K562 (cell line): ENCODE results near the gene DCUN1D1. TPM values are rescaled to one million over a fixed set of nuclear protein-coding genes. Genes with fewer than 3 reads are reported as not detected.
A peak's percentile ranks its signal among the peaks of the same experiment; 100 is the strongest.

Source experiments
- CXXC5 ChIP-seq: fragments of 250-450 bp; sonication (Bioruptor Pico); IDR thresholded peaks from 2 replicates; pipeline ENCODE4 v1.8.0; 2022; ENCODE audit warnings: inconsistent platforms, mild to moderate bottlenecking, moderate library complexity
- EGR1 ChIP-seq: fragments of 450-650 bp; conservative IDR thresholded peaks from 2 replicates; pipeline ENCODE4 v1.6.1; 2017; ENCODE audit warnings: mild to moderate bottlenecking
- HNRNPLL ChIP-seq: fragments of 200-400 bp; formaldehyde crosslinking; IDR thresholded peaks from 2 replicates; pipeline ENCODE4 v1.6.1; 2017; ENCODE audit warnings: low read length, low read depth, mild to moderate bottlenecking; ENCODE audit not compliant: poor library complexity, severe bottlenecking
- KDM1A ChIP-seq, 2 experiments: fragments of 450-650 bp; IDR thresholded peaks; 2 replicates each; pipeline ENCODE4 v1.6.1; 2016; ENCODE audit warnings: mild to moderate bottlenecking in 2 of 2
- KLF10 ChIP-seq: fragments of 250-450 bp; sonication (Bioruptor Pico); IDR thresholded peaks from 2 replicates; pipeline ENCODE4 v1.6.1; 2021; ENCODE audit warnings: matching md5 sums
- NCOA2 ChIP-seq, 2 experiments: fragments of 450-650 bp; IDR thresholded peaks; 2 replicates each; pipeline ENCODE4 v1.6.1; 2018; ENCODE audit warnings: mild to moderate bottlenecking in 2 of 2, moderate library complexity in 1 of 2; ENCODE audit not compliant: partially characterized antibody in 2 of 2
- NEUROD1 ChIP-seq: fragments of 150-350 bp; IDR thresholded peaks from 2 replicates; pipeline ENCODE4 v1.6.1; 2014; ENCODE audit warnings: borderline replicate concordance, low read length, low read depth; ENCODE audit not compliant: partially characterized antibody
- NFE2L1 ChIP-seq: fragments of 450-650 bp; IDR thresholded peaks from 2 replicates; pipeline ENCODE4 v1.6.1; 2016; ENCODE audit warnings: missing genetic modification characterization, low read depth, mild to moderate bottlenecking, missing compliant biosample characterization, moderate library complexity, borderline replicate concordance
- PHF8 ChIP-seq: fragments of 200-600 bp; sonication (generic); IDR thresholded peaks from 2 replicates; pipeline ENCODE4 v1.6.1; 2012; ENCODE audit warnings: mixed run types, mild to moderate bottlenecking, inconsistent platforms, low read length, moderate library complexity, borderline replicate concordance
- PHTF2 ChIP-seq: fragments of 250-450 bp; sonication (Bioruptor Pico); IDR thresholded peaks from 2 replicates; pipeline ENCODE4 v1.5.0; 2021; ENCODE audit warnings: mild to moderate bottlenecking
- POLR3A ChIP-seq: IDR thresholded peaks from 2 replicates; pipeline ENCODE4 v1.6.1; 2011; ENCODE audit warnings: borderline replicate concordance, mild to moderate bottlenecking, moderate library complexity; ENCODE audit not compliant: insufficient read length, insufficient read depth; ENCODE audit errors: extremely low read depth
- SAP30 ChIP-seq: fragments of 200-600 bp; sonication (generic); IDR thresholded peaks from 2 replicates; pipeline ENCODE4 v1.6.1; 2012; ENCODE audit warnings: borderline replicate concordance, low read depth, mild to moderate bottlenecking, moderate library complexity, low read length, control low read depth, inconsistent platforms; ENCODE audit not compliant: insufficient read depth, poor library complexity, severe bottlenecking
- SOX6 ChIP-seq: fragments of 450-650 bp; IDR thresholded peaks from 2 replicates; pipeline ENCODE4 v1.6.1; 2014; ENCODE audit warnings: mild to moderate bottlenecking
- SREBF2 ChIP-seq: sonication (generic); formaldehyde crosslinking; IDR thresholded peaks from 2 replicates; pipeline ENCODE4 v1.4.0; 2020; ENCODE audit warnings: mild to moderate bottlenecking, missing genetic modification reagents
- STAT5B ChIP-seq: fragments of 250-450 bp; sonication (Bioruptor Pico); IDR thresholded peaks from 2 replicates; pipeline ENCODE4 v1.8.0; 2021; ENCODE audit warnings: mild to moderate bottlenecking, inconsistent platforms
- ZFP36 ChIP-seq: fragments of 150-350 bp; IDR thresholded peaks from 2 replicates; pipeline ENCODE4 v1.6.1; 2018; ENCODE audit warnings: low read length, low read depth; ENCODE audit not compliant: partially characterized antibody
- ZNF165 ChIP-seq: fragments of 250-450 bp; sonication (Bioruptor Pico); IDR thresholded peaks from 2 replicates; pipeline ENCODE4 v1.4.0; 2020; ENCODE audit warnings: borderline replicate concordance
- ZNF408 ChIP-seq: fragments of 250-450 bp; sonication (Bioruptor Pico); IDR thresholded peaks from 2 replicates; pipeline ENCODE4 v1.4.0; 2020; ENCODE audit warnings: low read depth, mild to moderate bottlenecking, moderate library complexity
- polyA plus RNA-seq, 8 experiments: library from polyadenylated mRNA; depleted of rRNA in 4 of 8; stranded (reverse) in 5 of 8; unstranded in 3 of 8; fragments of >200 nt; fragmentation: Nextera tagmentation in 2 of 8; fragmentation: Illumina TruSeq in 1 of 8; extraction: Ambion mirVana in 2 of 8; extraction: Trizol in 1 of 8; gene quantifications; 2 replicates each; pipeline versions ENCODE4 v1.2.1 to v1.2.3, GENCODE V29; 2011 to 2014; ENCODE audit warnings: inconsistent platforms in 1 of 8, missing spikeins in 1 of 8
- total RNA-seq, 7 experiments: library from RNA; depleted of rRNA in 6 of 7; stranded (reverse); fragments of >200 nt in 6 of 7; fragmentation: Illumina TruSeq in 2 of 7; extraction: Trizol in 2 of 7; gene quantifications; 2 replicates each; pipeline versions ENCODE4 v1.2.1 to v1.2.3, GENCODE V29; 2011 to 2021; ENCODE audit warnings: low replicate concordance in 1 of 7
- TF ChIP-seq, protein P1 (sequence below): fragments of 200-800 bp; sonication (Bioruptor generic); IDR thresholded peaks from 2 replicates; pipeline ENCODE4 v1.6.1; 2017; ENCODE audit warnings: missing genetic modification characterization, missing compliant biosample characterization
- TF ChIP-seq, protein P2 (sequence below): fragments of 250-450 bp; sonication (Bioruptor Pico); IDR thresholded peaks from 2 replicates; pipeline ENCODE4 v1.4.0; 2020; ENCODE audit warnings: mild to moderate bottlenecking
- TF ChIP-seq, protein P3 (sequence below): sonication (generic); formaldehyde crosslinking; IDR thresholded peaks from 2 replicates; pipeline ENCODE4 v1.8.1; 2022; ENCODE audit warnings: missing genetic modification reagents
- TF ChIP-seq, protein P4 (sequence below): fragments of 250-450 bp; sonication (Bioruptor Pico); IDR thresholded peaks from 2 replicates; pipeline ENCODE4 v1.8.0; 2022; ENCODE audit warnings: inconsistent platforms

DCUN1D1 gene
- total and polyA plus RNA-seq, 9 of the 15 experiments (the other 6 are each of a cell fraction or from before 2014, with no cell fraction given) = 11.4 to 46.8 (median 28.2) TPM

DNA sequence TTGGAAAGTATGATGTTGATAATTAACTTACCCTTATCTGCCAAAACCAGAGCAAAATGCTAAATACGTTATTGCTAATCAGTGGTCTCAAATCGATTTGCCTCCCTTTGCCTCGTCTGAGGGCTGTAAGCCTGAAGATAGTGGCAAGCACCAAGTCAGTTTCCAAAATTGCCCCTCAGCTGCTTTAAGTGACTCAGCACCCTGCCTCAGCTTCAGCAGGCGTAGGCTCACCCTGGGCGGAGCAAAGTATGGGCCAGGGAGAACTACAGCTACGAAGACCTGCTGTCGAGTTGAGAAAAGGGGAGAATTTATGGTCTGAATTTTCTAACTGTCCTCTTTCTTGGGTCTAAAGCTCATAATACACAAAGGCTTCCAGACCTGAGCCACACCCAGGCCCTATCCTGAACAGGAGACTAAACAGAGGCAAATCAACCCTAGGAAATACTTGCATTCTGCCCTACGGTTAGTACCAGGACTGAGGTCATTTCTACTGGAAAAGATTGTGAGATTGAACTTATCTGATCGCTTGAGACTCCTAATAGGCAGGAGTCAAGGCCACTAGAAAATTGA is 59.7 kb downstream of the DCUN1D1 start (continued):
- TF ChIP-seq, protein P1, sequence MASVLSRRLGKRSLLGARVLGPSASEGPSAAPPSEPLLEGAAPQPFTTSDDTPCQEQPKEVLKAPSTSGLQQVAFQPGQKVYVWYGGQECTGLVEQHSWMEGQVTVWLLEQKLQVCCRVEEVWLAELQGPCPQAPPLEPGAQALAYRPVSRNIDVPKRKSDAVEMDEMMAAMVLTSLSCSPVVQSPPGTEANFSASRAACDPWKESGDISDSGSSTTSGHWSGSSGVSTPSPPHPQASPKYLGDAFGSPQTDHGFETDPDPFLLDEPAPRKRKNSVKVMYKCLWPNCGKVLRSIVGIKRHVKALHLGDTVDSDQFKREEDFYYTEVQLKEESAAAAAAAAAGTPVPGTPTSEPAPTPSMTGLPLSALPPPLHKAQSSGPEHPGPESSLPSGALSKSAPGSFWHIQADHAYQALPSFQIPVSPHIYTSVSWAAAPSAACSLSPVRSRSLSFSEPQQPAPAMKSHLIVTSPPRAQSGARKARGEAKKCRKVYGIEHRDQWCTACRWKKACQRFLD (CRISPR knock-in tag) = peak; percentile 49; the same call in 1 of the 2 replicates
- TF ChIP-seq NCOA2 (IDR thresholded peaks at IDR 0.05; ENCODE audit: partially characterized antibody in 2 of 2) (no peak), KLF10 (CRISPR knock-in tag) (no peak), ZNF165 (no peak), KDM1A (IDR thresholded peaks at IDR 0.05) (peak; percentile 84 to 89), SAP30 (no peak), SOX6 (peak; percentile 83), ZNF408 (CRISPR knock-in tag) (no peak), NFE2L1 (tag) (peak; percentile 71), NEUROD1 (peak; percentile 57), EGR1 (no peak), ZFP36 (peak; percentile 28), HNRNPLL (peak; percentile 47), POLR3A (no peak), SREBF2 (CRISPR knock-in tag) (no peak), CXXC5 (CRISPR knock-in tag) (peak; percentile 89), PHTF2 (CRISPR knock-in tag) (0 out of 2 replicates have a peak, but pooled peaks have one; percentile 32), STAT5B (CRISPR knock-in tag) (no peak), PHF8 (peak; percentile 31; the same call in 1 of the 2 replicates)
- TF ChIP-seq, protein P2, sequence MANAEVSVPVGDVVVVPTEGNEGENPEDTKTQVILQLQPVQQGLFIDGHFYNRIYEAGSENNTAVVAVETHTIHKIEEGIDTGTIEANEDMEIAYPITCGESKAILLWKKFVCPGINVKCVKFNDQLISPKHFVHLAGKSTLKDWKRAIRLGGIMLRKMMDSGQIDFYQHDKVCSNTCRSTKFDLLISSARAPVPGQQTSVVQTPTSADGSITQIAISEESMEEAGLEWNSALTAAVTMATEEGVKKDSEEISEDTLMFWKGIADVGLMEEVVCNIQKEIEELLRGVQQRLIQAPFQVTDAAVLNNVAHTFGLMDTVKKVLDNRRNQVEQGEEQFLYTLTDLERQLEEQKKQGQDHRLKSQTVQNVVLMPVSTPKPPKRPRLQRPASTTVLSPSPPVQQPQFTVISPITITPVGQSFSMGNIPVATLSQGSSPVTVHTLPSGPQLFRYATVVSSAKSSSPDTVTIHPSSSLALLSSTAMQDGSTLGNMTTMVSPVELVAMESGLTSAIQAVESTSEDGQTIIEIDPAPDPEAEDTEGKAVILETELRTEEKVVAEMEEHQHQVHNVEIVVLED = no peak
- TF ChIP-seq, protein P3, sequence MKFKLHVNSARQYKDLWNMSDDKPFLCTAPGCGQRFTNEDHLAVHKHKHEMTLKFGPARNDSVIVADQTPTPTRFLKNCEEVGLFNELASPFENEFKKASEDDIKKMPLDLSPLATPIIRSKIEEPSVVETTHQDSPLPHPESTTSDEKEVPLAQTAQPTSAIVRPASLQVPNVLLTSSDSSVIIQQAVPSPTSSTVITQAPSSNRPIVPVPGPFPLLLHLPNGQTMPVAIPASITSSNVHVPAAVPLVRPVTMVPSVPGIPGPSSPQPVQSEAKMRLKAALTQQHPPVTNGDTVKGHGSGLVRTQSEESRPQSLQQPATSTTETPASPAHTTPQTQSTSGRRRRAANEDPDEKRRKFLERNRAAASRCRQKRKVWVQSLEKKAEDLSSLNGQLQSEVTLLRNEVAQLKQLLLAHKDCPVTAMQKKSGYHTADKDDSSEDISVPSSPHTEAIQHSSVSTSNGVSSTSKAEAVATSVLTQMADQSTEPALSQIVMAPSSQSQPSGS (CRISPR knock-in tag) = no peak
- TF ChIP-seq, protein P4, sequence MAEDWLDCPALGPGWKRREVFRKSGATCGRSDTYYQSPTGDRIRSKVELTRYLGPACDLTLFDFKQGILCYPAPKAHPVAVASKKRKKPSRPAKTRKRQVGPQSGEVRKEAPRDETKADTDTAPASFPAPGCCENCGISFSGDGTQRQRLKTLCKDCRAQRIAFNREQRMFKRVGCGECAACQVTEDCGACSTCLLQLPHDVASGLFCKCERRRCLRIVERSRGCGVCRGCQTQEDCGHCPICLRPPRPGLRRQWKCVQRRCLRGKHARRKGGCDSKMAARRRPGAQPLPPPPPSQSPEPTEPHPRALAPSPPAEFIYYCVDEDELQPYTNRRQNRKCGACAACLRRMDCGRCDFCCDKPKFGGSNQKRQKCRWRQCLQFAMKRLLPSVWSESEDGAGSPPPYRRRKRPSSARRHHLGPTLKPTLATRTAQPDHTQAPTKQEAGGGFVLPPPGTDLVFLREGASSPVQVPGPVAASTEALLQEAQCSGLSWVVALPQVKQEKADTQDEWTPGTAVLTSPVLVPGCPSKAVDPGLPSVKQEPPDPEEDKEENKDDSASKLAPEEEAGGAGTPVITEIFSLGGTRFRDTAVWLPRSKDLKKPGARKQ (CRISPR knock-in tag) = no peak
